Stimulated activated CD4-positive, alpha-beta T cell treated with anti-CD3 and anti-CD28 coated beads, Interleukin-2, amount 100 ng/mL, for 24 hours (primary cell): ENCODE measurements around the gene L3MBTL3.
A peak's percentile ranks its signal among the peaks of the same experiment; 100 is the strongest.
"Not testable (repeated sequence)": the region's sequence is repeated elsewhere in the genome, so short reads cannot be mapped to it uniquely, and the experiment has no call there.

Source experiments
- DNase-seq, 2 donors: peaks; one replicate each; pipeline ENCODE4 v3.0.0-alpha.2; 2020

L3MBTL3 gene

DNA sequence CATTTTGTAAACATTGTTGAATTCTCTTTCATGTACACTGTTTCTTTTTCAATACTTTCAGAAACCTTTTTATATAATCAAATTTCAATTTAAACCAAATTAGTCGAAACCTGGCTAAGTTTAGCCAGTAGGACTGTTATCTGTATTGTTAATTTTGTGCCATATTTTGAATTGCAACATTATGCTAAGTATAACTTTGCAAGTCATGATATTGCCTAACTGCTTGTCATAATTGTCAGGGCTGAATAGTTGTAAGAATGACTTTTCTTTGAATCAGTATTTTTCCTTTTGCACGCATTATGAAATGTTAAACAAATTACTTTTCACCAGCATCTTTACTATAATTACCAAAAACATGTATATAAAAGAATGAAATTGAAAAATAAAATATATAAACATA is 121.7 kb downstream of the L3MBTL3 start:
- DNase-seq, result no peak

DNA sequence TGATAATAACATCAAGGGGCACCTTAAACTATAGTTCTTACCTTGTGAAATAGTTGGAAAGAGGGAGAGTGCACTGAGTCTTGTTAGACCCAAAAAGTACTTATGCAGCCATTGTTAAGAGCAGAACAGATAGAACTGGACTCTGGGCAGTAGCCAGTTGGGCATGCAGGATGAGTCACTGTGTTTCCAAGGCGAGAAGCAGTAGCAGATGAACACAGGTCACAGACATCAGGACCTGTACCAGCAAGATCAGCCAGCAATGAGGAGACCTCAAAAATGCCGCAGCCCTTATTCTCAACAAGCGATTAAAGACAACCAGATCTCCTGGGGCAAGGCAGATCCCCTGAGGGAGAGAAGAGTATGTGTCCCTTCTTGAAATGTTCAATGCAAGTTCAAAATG is 125.3 kb downstream of the L3MBTL3 start:
- DNase-seq, result no peak

DNA sequence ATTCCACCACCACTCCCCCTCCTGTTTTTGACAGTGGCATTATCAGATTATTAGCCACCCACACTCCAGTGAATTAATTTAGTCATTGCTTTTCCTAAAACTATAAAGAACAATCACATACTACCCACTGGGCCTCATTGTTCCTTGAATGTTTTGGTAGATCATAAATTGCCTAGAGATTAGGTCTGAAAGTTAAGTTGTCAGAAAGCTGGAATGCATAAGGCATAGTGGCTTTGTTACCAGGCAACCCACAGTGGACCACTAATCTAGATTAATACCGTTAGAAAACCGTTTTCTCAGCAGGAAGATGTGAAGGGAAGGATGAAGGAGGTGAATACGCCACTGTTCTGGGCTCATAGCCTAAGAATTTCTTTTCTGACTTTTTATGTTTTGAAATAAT is 128.7 kb downstream of the L3MBTL3 start:
- no peak for DNase-seq

DNA sequence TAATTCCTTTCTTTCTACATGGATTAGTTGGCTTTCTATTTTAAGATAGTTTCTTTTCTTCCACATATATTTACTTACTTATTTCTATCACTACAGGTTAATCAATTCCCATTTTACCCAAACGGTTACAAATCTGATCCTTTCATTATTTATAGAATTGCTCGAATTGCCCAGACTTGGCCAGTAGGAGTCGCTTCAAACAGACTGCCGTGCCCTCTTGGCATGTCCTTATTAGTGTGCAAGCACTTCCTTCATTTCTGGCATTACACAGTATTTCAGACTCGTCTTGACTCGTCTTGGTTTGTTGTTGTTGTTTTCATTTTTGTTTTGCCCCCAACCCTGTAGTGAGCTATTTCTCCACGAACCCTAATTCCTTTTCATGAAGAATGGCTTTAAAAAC is 129.8 kb downstream of the L3MBTL3 start:
- DNase-seq, result no peak

- not testable (repeated sequence) for DNase-seq
Observed at GRCh38 chr6:130149016-130149415, 130.6 kb downstream of the L3MBTL3 start.

- no peak for DNase-seq
Observed at GRCh38 chr6:130150906-130151305, 132.5 kb downstream of the L3MBTL3 start.

GRCh38 chr6:130152908-130153510 is 134.6 kb downstream of the L3MBTL3 start:
- DNase-seq, result no peak

DNA sequence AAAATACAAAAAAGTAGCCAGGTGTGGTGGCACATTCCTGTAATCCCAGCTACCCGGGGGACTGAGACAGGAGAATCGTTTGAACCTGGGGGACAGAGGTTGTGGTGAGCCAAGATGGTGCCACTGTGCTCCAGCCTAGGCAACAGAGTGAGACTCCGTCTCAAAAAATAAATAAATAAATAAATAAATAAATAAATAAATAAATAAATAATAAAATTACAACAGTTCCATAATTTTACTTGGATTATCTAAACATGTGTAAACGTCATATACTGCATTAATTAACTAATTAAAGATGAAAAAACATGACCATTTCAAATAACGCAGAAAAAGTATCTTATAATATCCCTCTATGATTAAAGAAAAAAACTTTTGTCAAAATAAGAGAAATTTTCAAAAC is 138.5 kb downstream of the L3MBTL3 start:
- no peak for DNase-seq

DNA sequence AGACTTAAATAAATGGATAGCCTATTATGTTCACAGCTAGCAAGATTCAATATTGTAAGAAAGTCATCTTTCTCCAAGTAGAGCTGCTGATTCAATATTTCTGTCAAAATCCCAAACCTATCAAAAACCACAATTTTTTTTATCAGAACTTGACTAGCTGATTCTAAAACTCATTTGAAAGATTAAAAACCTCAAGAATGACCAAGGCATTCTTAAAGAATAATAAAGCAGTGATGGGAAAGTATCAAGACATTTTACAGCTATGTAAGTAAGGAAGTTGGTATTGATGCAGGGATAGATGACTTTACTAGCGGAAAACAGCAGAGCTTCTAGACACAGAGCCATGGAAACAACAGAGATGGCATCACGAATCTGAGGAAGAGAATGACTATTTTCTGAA is 139.7 kb downstream of the L3MBTL3 start:
- no peak for DNase-seq

GRCh38 chr6:130158548-130158947 is 140.2 kb downstream of the L3MBTL3 start:
- DNase-seq, result no peak

GRCh38 chr6:130159956-130160355 is 141.6 kb downstream of the L3MBTL3 start:
- DNase-seq, result no peak

DNA sequence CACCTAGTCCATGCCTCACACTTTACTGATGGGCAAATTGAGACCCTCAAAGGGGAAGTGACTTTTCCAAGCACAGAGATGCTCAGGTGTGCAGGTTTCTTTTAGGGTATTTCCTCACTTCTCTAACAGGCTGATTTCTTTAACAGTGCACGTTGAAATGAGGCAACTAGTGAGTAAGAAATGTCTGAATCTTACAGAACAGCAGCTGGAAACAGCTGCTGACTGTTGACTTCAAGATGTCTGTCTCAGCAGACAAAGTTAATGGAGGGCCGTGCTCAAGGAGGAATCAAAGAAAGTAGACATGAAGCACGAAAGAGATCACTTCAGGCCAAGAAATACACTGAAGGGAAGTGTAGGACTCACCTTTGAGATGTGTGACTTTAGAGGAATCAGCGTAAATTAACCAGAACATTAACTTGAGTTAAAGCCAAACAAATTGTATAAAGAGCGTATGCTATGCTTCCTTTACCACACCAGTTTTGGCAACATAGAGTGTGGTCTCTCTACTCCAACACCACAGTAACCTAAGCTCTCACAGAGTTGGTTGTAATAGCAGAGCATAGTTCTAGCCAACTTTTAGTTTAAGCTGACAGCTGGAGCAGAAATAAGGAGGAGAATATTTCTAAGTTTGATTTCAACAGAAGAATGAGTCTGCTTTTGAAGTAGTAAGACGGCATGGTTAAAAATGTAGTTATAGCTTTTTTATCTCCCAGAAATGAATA is 143.5 kb downstream of the L3MBTL3 start:
- DNase-seq, result no peak

- no peak for DNase-seq
Observed at GRCh38 chr6:130162421-130162820, 144.0 kb downstream of the L3MBTL3 start.

DNA sequence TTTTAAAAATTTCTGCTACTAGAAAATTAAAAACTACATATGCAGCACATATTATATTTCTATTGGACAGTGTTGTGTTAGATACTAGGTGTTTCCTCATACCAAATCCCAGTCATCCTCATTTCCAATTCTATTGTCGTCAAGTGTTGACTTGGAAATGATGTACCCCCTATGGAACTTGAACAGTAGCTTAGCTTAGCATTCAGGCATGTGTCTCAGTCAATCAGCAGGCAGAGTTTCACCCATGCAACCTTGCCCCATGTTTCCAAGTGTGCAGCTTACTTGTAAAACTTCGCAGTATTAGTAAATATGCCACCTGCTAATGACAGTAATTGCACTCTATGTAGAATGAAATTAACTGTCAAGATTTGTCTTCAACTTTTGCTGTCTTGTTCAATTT is 144.9 kb downstream of the L3MBTL3 start:
- no peak for DNase-seq

- DNase-seq, result no peak
Observed at GRCh38 chr6:130164251-130164650, 145.9 kb downstream of the L3MBTL3 start.

GRCh38 chr6:130167655-130168054 is 149.3 kb downstream of the L3MBTL3 start:
- DNase-seq, result no peak

GRCh38 chr6:130170160-130170559 is 151.8 kb downstream of the L3MBTL3 start:
- DNase-seq, result not testable (repeated sequence)

GRCh38 chr6:130173377-130174004 is 155.1 kb downstream of the L3MBTL3 start:
- DNase-seq, result not testable (repeated sequence)

DNA sequence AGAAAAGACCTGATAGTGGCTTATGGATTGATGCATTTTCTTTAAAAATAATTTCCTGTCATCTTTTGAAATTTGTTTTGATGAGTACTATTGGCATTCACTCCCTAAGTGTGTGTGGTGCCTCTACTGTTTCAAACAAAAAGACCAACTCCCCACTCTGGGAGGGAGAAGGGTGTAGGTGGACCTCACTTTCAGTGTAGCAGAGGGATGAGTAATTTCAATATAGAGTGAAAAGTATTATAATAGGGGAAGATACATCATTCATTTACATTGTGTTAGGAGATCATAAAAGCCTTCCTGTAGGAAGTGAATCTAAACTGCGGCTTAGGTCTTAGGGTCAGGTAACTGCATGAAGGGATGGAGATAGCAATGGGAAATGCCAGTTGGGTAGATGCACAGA is 158.0 kb downstream of the L3MBTL3 start:
- no peak for DNase-seq

DNA sequence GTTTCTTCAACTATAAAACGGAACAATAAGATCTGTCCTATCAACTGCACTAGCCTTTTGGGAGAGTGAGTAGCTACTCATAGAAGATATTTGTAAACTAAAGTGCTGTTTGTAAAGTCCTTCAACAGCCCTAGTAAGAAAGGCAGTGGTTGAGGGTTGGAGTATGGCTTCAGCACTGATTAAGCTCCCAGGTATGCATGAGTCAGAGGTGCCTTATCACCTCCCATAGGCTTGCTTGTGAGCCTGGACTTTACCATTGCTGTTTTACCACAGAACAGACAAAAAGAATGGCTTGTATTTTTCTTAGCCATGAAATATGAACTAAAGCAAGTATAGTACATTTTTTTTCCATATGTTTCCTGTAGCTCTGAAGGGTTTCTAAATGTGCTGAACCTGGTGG is 160.3 kb downstream of the L3MBTL3 start:
- DNase-seq, result no peak

GRCh38 chr6:130182466-130182865 is 164.1 kb downstream of the L3MBTL3 start:
- no peak for DNase-seq

DNA sequence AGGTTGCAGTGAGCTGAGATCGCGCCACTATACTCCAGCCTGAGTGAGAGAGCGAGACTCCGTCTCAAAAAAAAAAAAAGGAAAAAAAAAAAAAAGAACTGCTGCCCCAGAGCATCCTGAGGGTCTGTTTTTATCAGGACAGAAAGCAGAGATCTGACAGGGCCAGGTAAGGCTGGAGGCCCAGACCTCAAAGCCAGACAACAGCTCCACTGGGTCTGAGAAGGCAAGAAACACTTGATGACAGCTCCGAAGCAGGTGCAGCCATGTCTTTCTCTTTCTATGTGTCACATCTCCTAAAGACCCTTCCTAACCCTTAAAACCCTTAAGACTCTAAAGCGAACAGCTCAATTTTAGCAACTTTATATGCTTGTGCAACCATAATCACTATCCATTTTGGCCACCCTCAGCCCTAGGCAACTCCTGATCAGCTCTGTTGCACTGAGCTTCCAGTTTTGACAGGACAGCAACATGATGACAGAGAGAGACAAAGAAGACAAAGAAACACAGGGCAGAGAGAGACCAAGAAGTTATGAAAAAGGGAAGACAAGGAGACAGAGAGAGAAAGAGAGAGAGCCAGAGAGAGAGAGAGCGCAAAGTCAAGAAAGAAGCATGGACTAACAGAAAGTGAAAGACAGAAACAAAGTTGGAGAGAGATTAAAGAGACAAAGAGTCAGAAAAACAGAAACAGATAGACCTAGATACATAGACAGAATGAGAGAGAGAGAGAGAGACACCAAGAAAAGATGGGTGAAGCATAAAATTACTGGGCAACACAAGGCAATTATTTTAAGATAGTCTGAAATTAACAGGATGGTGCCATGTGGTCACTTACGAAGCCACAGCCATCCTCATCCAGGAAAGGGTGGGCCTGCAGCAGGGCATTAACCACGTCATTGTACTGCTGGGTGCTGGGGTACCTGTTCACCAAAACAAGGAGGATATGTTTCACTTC is 165.2 kb downstream of the L3MBTL3 start:
- peak in 1 of 2 donors; percentile 9 for DNase-seq

DNA sequence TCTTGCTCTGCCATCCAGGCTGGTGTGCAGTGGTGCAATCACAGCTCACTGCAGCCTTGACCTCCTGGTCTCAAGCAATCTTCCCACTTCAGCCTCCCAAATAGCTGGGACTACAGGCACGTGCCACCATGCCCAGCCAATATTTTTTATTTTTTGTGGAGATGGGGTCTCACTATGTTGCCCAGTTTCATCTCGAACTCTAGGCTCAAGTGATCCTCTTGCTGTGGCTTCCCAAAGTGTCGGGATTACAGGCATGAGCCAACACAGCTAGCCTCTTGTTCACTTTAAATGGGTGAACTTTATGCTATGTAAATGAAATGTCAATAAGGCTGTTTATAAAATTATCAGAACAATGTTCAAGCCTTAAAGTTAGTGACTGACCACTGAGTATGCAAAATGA is 167.3 kb downstream of the L3MBTL3 start:
- no peak for DNase-seq
